GM10266 (cell line): Measurements from ENCODE around the gene C20orf96.

Source experiments
- DNase-seq: peaks from one replicate; pipeline ENCODE4 v3.0.0; 2012; ENCODE audit errors: extremely low spot score
- TF ChIP-seq, protein P1 (sequence below): IDR thresholded peaks from 2 replicates; pipeline ENCODE4 v1.5.1; 2012; ENCODE audit warnings: mild to moderate bottlenecking, low read depth; ENCODE audit not compliant: control insufficient read depth, insufficient read depth; ENCODE audit errors: missing control alignments

The C20orf96 gene

DNA sequence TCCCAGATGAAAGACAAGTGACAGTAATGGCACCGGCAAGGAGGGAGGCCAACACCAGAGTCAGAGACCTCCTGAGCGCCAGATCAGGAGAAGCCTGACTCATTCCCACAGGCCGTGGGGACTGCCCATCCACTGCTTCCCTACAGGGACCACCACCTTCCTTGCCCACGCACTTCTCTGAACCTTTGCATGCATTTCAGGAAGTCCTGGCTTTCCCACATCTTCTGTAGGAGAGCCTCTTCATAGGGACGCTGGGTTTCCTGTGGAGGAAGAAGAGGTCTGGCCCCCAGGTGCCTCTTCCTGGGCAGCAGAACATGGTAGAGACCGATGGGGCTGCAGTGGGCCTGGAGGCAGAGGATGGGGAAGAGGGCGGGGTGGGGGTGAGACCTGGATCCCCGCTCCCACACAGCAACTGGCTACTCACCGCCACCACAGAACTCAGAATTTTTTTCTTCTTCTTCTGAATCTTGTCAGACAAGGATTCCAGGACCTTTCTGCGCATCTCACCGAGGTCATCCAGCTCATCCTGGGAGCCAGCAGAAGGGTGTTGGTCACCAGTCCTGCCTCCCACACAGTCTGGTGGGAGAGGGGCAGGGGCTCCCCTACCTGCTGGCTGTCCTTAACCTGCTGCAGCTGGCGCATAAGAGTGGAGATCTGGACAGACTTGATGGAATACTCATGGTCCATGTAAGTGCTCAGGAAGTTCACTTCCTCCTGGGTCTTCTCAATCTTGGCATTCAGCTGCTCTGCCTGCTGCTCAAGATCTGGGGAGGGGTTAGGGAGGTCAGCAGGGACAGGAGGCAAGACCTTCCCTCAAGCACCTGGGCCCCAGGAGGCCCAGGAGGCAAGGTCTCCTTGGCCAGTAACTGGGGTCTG lies 13.7 kb downstream of the C20orf96 start:
- TF ChIP-seq, protein P1, sequence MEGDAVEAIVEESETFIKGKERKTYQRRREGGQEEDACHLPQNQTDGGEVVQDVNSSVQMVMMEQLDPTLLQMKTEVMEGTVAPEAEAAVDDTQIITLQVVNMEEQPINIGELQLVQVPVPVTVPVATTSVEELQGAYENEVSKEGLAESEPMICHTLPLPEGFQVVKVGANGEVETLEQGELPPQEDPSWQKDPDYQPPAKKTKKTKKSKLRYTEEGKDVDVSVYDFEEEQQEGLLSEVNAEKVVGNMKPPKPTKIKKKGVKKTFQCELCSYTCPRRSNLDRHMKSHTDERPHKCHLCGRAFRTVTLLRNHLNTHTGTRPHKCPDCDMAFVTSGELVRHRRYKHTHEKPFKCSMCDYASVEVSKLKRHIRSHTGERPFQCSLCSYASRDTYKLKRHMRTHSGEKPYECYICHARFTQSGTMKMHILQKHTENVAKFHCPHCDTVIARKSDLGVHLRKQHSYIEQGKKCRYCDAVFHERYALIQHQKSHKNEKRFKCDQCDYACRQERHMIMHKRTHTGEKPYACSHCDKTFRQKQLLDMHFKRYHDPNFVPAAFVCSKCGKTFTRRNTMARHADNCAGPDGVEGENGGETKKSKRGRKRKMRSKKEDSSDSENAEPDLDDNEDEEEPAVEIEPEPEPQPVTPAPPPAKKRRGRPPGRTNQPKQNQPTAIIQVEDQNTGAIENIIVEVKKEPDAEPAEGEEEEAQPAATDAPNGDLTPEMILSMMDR, result no peak
- no peak for DNase-seq

DNA sequence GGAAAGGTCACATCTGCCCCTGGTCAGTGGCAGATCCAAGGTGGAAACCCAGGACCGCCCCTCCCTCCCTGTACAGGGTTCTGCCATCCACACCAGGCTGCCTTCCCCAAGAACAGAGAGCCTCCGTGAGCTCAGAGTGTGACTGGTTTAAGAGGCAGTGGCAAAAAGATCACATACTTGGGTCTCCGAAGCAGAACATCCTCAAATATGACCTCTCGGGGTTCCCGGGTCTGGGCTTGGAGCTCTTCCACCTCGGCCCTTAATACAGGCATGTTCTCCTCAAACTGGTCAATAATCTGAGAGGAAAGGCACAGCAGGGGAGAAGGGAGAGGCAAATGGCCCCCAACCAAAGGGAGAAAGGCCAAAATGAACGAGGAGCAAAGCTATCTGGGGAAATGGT lies 14.8 kb downstream of the C20orf96 start:
- DNase-seq, result no peak
- TF ChIP-seq, protein P1, result no peak

DNA sequence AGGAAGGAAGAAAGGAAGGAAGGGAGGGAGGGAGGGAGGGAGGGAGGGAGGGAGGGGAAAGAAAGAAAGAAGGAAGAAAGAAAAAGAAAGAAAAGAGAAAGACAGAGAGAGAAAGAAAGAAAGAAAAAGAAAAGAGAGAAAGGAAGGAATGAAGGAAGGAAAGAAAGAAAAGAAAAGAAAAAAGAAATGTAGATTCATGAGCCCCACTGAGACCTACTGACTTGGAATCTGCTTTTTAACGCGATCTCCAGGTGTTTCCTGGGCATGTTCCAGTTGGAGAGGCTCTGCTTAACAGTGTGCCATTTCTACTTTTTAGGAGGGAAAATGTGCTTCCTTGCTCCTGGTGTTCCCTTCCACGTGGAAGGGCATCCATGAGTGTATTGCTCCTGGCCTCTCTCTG lies 16.7 kb downstream of the C20orf96 start:
- no peak for DNase-seq
- TF ChIP-seq, protein P1, result no peak

DNA sequence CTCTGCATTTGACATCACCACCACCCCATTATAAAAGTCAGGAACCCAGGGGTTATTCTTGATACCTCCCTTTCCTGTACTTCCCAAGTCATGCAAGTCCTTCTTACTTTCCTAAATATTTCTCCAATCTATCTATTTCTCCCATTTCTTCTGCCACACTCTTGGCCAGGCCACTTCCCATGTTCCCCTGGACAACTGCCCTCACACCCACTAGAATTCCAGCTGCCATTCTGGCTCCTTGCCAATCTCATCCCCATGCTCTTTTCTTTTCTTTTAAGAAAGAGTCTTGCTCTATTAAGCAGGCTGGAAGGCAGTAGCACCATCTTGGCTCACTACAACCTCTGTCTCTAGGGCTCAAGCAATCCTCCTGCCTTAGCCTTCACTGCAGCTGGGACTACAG lies 17.8 kb downstream of the C20orf96 start:
- DNase-seq, result no peak
- TF ChIP-seq, protein P1, result no peak

DNA sequence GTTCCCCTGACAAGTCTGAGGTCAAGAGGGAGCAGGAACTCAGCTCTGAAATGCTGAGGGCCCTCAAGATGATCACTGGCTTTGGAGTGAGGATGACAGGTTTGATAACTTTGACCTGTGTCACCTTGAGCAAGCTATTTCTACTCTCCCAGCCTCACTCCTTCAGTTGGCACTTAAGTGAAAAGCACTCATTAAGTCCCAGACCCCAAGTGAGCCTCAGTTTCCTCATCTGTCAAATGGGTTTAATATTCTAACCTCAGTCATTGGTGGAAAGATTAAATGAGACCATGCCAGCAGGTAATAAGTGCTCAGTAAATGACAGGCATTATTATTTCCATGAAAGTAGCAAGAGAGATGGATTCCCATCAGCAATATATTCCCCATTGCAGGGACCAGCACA lies 19.0 kb downstream of the C20orf96 start:
- no peak for DNase-seq
- TF ChIP-seq, protein P1, result no peak

DNA sequence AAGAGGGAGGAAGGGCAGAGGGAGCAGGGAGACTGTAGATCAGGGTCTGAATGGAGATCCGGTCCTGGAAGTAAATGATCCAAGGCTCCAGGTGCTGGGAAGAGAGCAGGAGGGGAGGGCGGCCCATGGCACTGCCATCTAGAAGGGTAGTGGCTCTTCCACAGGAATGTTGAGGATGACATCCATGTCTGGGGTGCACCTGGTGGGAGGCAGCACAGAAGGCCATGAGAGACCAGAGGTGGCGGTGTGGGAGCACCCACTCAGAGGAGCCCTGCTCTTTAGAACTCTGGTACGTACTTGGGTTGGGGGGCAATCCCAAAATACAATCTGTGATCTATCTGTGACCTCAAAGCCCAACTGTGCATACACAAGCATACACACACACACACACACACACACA lies 19.5 kb downstream of the C20orf96 start:
- DNase-seq, result no peak
- TF ChIP-seq, protein P1, result no peak

DNA sequence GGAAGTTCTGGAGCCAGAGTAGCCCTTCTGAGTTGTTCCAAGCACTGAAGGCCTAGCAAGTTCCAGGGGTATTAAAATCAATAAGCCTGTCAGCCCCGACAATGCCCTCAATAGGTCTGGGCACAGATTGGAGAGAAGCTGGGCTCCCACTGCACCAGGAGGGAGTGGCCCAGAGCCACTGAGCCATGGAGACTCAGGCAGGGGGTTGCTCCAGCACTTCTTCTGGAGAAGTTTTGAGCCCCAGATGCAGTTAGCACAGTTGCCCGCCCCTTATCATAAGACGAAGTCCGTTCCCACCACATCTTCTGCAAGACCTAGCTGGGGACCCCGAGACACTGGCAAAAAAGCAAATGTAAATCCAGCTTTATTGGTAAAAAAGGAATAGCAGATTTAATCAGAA lies 20.0 kb downstream of the C20orf96 start:
- TF ChIP-seq, protein P1, result no peak

More for the DNA sequence above, 20.0 kb downstream of the C20orf96 start:
- no peak for DNase-seq
